H1 (cell line): ENCODE measurements around the gene INTS6. TPM values are rescaled to one million over a fixed set of nuclear protein-coding genes. Genes with fewer than 3 reads are reported as not detected.

Experiments used
- GTF2F1 ChIP-seq: IDR thresholded peaks from 2 replicates; pipeline ENCODE4 v1.6.1; 2012; ENCODE audit warnings: low read depth, low read length, improper control_type of control experiment, borderline replicate concordance
- KDM4A ChIP-seq: IDR thresholded peaks from one replicate; pipeline ENCODE4 v1.7.1; 2012; ENCODE audit warnings: low read depth, mild to moderate bottlenecking, moderate library complexity, low read length, inconsistent platforms; ENCODE audit not compliant: severe bottlenecking
- SAP30 ChIP-seq: fragments of 300-600 bp; sonication (generic); IDR thresholded peaks from 2 replicates; pipeline ENCODE4 v1.7.1; 2012; ENCODE audit warnings: low read length, moderate library complexity, mild to moderate bottlenecking, inconsistent platforms; ENCODE audit not compliant: insufficient read depth, insufficient replicate concordance
- SIRT6 ChIP-seq: IDR thresholded peaks from one replicate; pipeline ENCODE4 v1.7.1; 2012; ENCODE audit warnings: low read length, inconsistent platforms
- SRF ChIP-seq: IDR thresholded peaks from 2 replicates; pipeline ENCODE4 v1.6.1; 2011; ENCODE audit warnings: mild to moderate bottlenecking, low read depth, low read length, moderate library complexity
- polyA plus RNA-seq, 7 experiments: library from polyadenylated mRNA; depleted of rRNA in 3 of 7; stranded (reverse) in 5 of 7; unstranded in 2 of 7; fragments of >200 nt in 5 of 7; fragments of 200-250 nt in 2 of 7; gene quantifications; 1 replicate in 5 of 7; 2 replicates in 1 of 7; 4 replicates in 1 of 7; pipeline versions ENCODE4 v1.2.1 to v1.2.3, GENCODE V29; 2011 to 2013; ENCODE audit warnings: missing spikeins in 2 of 7, mixed read lengths in 2 of 7
- total RNA-seq: library from RNA; stranded (reverse); fragmentation: NEBNext Ultra II Directional; extraction: Animal tissue kit (Norgen Biotek cat#: 25700); gene quantifications from 2 replicates; pipeline ENCODE4 v1.2.1, GENCODE V29; 2021
- TF ChIP-seq, protein P1 (sequence below): IDR thresholded peaks from 2 replicates; pipeline ENCODE4 v1.6.1; 2012; ENCODE audit warnings: low read length, inconsistent platforms

Gene INTS6
- total and polyA plus RNA-seq, 2 of the 8 experiments (the other 6 are each of a cell fraction or from before 2014, with no cell fraction given) = 12.6 to 42.8 TPM

- TF ChIP-seq, protein P1, sequence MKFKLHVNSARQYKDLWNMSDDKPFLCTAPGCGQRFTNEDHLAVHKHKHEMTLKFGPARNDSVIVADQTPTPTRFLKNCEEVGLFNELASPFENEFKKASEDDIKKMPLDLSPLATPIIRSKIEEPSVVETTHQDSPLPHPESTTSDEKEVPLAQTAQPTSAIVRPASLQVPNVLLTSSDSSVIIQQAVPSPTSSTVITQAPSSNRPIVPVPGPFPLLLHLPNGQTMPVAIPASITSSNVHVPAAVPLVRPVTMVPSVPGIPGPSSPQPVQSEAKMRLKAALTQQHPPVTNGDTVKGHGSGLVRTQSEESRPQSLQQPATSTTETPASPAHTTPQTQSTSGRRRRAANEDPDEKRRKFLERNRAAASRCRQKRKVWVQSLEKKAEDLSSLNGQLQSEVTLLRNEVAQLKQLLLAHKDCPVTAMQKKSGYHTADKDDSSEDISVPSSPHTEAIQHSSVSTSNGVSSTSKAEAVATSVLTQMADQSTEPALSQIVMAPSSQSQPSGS = no peak
- TF ChIP-seq SIRT6 (no peak), GTF2F1 (no peak), SRF (no peak), KDM4A (no peak), SAP30 (no peak)
These were observed 122.0 kb downstream of the INTS6 start (continued) for GRCh38 chr13:51330791-51331190.
